AG10803 (cell line): ENCODE results near the gene AKR1B15.

Experiments
- DNase-seq: peaks from one replicate; pipeline ENCODE4 v3.0.0; 2010; ENCODE audit warnings: low read depth
- H3K4me3 ChIP-seq: 2 replicates; pipeline ENCODE4 v1.5.1; 2011; ENCODE audit warnings: mild to moderate bottlenecking, low read length, control low read depth
- TF ChIP-seq, protein P1 (sequence below): conservative IDR thresholded peaks from 2 replicates; pipeline ENCODE4 v1.5.1; 2011; ENCODE audit warnings: mild to moderate bottlenecking, low read length, control low read depth, inconsistent platforms

AKR1B15 gene

DNA sequence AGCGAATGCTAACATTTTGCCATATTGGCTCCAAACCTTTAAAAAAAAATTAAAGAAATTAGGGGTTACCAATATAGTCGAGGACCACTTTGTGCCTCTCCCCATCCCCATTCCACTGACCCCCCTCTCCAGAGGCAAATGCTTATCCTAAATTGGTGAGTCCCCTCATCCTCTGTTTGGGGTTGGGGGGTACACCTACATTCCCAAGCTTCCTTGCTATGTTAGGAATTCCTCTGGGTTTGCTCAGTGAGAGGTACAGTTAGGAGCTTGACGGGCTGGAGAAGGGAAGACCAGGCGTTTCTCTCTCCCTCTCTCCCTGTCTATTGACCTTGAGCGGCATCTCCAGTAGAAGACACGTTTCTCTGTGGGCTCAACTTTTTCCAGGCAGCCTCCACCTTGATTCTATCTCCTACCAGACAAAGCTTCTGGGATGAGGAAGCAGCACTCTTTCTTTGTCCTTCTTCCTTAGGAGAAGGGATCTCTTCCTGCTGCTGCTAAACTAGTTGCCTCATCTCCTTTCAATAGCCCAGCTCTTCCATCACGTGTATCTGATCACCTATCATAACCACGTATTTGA is 6.6 kb upstream of the AKR1B15 start:
- TF ChIP-seq, protein P1, sequence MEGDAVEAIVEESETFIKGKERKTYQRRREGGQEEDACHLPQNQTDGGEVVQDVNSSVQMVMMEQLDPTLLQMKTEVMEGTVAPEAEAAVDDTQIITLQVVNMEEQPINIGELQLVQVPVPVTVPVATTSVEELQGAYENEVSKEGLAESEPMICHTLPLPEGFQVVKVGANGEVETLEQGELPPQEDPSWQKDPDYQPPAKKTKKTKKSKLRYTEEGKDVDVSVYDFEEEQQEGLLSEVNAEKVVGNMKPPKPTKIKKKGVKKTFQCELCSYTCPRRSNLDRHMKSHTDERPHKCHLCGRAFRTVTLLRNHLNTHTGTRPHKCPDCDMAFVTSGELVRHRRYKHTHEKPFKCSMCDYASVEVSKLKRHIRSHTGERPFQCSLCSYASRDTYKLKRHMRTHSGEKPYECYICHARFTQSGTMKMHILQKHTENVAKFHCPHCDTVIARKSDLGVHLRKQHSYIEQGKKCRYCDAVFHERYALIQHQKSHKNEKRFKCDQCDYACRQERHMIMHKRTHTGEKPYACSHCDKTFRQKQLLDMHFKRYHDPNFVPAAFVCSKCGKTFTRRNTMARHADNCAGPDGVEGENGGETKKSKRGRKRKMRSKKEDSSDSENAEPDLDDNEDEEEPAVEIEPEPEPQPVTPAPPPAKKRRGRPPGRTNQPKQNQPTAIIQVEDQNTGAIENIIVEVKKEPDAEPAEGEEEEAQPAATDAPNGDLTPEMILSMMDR = no peak
- no peak overlapping the region for H3K4me3 ChIP-seq
- DNase-seq = no peak

DNA sequence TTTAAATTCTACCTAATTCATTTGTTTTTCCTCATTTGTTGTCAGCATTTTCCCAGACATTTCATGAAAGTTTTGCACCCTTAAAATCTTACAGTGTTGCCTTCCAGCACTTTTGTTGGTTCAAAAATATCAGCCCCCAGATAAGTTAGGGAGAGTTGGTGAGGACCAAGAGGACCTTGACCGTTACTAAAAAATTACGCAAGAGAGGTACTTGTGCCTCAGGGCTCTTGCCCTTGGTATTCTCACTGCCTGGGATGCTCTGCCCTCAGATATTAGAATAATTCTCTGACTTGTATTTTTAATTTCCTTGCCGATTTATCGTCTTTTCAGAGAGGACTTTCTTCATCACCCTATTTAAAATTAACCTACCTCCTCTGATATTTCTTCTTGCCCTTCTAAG is 3.5 kb upstream of the AKR1B15 start:
- H3K4me3 ChIP-seq = no peak overlapping the region
- DNase-seq = no peak
- TF ChIP-seq, protein P1 = no peak

DNA sequence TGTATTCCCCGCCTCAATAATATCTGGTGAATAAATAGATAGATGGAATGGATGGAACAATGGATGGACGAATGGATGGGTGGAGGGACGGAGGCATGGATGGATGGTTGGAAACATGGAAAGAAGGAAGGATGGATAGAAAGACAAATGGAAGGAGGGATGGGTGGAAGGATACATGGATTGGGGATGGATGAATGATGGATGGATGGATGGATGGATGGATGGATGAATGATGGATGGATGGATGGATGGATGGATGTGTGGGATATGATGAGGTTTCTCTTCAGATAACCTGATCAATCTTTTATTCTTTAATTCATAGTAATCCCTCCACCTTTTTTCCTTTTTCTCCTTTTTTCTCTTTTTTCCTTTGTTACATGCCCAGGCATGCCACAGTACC is 3.0 kb upstream of the AKR1B15 start:
- no peak for DNase-seq
- no peak overlapping the region for H3K4me3 ChIP-seq
- TF ChIP-seq, protein P1 = no peak

DNA sequence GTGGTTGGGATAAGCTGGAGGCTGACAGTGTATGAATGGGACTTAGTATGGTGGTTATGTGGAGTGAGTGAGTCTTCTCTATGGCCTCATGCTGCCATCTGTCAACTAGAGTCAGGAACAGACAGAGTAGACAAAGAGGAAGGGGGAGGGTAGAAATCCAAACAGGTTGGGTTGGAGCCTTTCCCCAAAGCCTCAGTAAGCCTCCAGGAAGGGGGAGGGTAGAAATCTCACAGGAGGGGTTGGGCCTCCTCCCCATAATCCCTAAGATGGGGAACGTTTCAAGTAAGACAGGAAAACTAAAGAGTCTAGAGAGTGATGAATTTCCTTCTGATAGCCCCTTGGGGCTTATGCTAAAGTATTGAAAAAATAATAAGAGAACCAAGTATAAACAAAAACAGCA is 2.0 kb upstream of the AKR1B15 start:
- no peak for DNase-seq
- no peak overlapping the region for H3K4me3 ChIP-seq

DNA sequence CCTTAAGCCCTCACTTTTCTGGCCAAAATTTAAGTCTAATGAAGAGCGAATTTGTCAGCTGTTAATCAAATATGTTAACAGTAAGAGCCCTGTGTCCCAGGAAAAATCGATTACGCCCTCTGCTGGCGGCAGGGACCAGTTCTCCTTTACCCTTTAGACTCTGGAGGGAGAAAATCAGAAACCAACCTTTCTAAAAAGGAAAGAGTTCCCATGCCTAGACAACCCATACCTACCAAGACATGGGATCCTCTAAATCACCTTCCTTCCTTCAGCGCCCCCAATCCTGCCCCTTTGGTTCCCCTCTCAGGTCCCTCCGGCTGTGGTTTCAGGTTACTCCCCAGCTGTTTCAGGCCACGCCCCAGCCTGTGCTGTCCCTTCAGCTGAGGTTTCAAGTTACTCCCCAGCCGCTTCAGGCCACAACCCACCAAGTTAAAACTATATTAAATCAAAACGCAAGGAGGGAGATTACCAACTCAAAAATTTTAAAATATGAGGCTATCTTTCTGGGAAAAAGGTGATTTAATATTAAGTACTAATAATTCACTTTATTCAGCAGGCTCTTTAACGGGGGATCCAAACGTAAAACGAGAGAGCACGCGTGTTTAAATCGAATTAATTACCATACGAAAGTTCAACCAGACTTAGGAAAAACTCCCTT is 1.4 kb upstream of the AKR1B15 start:
- DNase-seq = peak; percentile 54
- H3K4me3 ChIP-seq = peak overlapping the region; percentile 62
- TF ChIP-seq, protein P1 = peak; percentile 90

More for the DNA sequence above, 2.0 kb upstream of the AKR1B15 start:
- TF ChIP-seq, protein P1 = no peak

DNA sequence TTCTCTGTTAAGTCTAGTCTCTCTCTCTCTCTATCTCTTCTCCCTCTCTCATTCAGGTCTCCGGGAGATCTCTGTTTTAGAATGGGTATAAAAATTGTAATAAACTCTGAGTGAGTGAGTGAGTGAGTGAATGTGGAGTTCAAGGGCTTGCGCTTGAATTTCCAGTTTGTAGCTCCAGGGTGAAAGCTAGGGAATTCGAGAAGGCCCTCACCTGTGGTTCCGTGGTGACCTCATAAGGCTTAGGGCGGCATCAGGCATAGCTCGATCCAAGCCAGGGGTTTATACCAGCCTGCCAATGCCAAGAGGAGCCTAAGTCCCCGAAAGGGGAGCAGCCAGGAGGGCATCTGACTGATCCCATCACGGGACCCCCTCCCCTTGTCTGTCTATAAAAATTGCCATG is 456 bp downstream of the AKR1B15 start:
- DNase-seq = no peak
- TF ChIP-seq, protein P1 = no peak
- H3K4me3 ChIP-seq = no peak overlapping the region

DNA sequence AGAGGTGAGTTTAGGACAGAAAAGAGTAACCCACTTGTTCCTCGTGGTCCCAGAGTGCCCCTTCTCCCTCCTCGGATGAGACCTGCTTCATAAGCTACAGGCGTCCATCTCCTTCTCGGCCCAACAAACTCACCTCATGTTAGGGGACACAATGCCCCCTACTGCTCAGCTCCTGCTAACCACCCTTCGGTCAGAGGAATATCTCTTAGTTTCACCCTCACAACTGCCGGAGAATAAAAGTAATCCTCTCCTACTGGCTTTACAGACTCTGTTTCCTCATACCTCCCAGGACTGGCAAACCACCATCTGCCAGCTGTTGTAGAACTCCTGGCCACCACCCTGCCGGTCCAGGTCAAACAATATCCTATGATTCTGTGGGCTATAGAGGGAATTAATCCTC is 3.2 kb downstream of the AKR1B15 start:
- TF ChIP-seq, protein P1 = peak; percentile 24
- H3K4me3 ChIP-seq = no peak overlapping the region
- no peak for DNase-seq
